ENCODE data around the gene NOP16. TPM values are rescaled to one million over a fixed set of nuclear protein-coding genes. Genes with fewer than 3 reads are reported as not detected.
A peak's percentile ranks its signal among the peaks of the same experiment; 100 is the strongest.

Gene NOP16
- total and polyA plus RNA-seq, 2 of the 13 experiments (the other 11 are each of a cell fraction or from before 2014, with no cell fraction given): 43.3 to 48.4 TPM

GRCh38 chr5:176389135-176390123, 1.0 kb upstream of the NOP16 start (continued):
- TF ChIP-seq STAG1 (CRISPR knock-in tag; IDR thresholded peaks at IDR 0.05): no peak
- no peak for TF ChIP-seq HNRNPL (IDR thresholded peaks at IDR 0.05; ENCODE audit: low read depth, low read length)
- TF ChIP-seq ZSCAN20 (CRISPR knock-in tag; IDR thresholded peaks at IDR 0.05; ENCODE audit: borderline replicate concordance): no peak
- no peak for TF ChIP-seq ZFP62 (CRISPR knock-in tag; IDR thresholded peaks at IDR 0.05)
- TF ChIP-seq, protein P1, sequence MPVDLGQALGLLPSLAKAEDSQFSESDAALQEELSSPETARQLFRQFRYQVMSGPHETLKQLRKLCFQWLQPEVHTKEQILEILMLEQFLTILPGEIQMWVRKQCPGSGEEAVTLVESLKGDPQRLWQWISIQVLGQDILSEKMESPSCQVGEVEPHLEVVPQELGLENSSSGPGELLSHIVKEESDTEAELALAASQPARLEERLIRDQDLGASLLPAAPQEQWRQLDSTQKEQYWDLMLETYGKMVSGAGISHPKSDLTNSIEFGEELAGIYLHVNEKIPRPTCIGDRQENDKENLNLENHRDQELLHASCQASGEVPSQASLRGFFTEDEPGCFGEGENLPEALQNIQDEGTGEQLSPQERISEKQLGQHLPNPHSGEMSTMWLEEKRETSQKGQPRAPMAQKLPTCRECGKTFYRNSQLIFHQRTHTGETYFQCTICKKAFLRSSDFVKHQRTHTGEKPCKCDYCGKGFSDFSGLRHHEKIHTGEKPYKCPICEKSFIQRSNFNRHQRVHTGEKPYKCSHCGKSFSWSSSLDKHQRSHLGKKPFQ (CRISPR knock-in tag; IDR thresholded peaks at IDR 0.05; ENCODE audit: insufficient replicate concordance): no peak
- peak; percentile 73; the same call in 1 of the 2 replicates for TF ChIP-seq PHF8 (CRISPR knock-in tag; IDR thresholded peaks at IDR 0.05)
- no peak for TF ChIP-seq ZNF577 (CRISPR knock-in tag; IDR thresholded peaks at IDR 0.05; ENCODE audit: borderline replicate concordance, low read depth)
- TF ChIP-seq MAFK (conservative IDR thresholded peaks at IDR 0.05 in 1 of 2, IDR thresholded peaks at IDR 0.05 in 1 of 2; ENCODE audit: low read length in 2 of 2): no peak
- no peak for TF ChIP-seq SRSF9 (IDR thresholded peaks at IDR 0.05; ENCODE audit: borderline replicate concordance, insufficient read depth, low read depth, low read length, poor library complexity, severe bottlenecking)
- no peak for TF ChIP-seq ZNF33A (CRISPR knock-in tag; IDR thresholded peaks at IDR 0.05; ENCODE audit: borderline replicate concordance)
- no peak for TF ChIP-seq SIN3B (IDR thresholded peaks at IDR 0.05; ENCODE audit: low read length)
- no peak for TF ChIP-seq SP1 (IDR thresholded peaks at IDR 0.05)
- no peak for TF ChIP-seq SP1 (CRISPR knock-in tag; IDR thresholded peaks at IDR 0.05)
- no peak for TF ChIP-seq SUZ12 (IDR thresholded peaks at IDR 0.05; ENCODE audit: low read depth, low read length)
- TF ChIP-seq ZNF496 (CRISPR knock-in tag; IDR thresholded peaks at IDR 0.05; ENCODE audit: insufficient replicate concordance): no peak
- no peak for TF ChIP-seq TBX3 (IDR thresholded peaks at IDR 0.05; ENCODE audit: borderline replicate concordance)
- no peak for TF ChIP-seq HDAC6 (IDR thresholded peaks at IDR 0.05; ENCODE audit: low read depth, low read length)
- TF ChIP-seq GPN1 (CRISPR knock-in tag; IDR thresholded peaks at IDR 0.05; ENCODE audit: borderline replicate concordance): no peak
- TF ChIP-seq ARID3A (IDR thresholded peaks at IDR 0.05; ENCODE audit: low read depth, low read length): 0 out of 2 replicates have a peak, but pooled peaks have one; percentile 4
- TF ChIP-seq PAWR (CRISPR knock-in tag; IDR thresholded peaks at IDR 0.05; ENCODE audit: borderline replicate concordance): no peak
- TF ChIP-seq JUND (CRISPR knock-in tag; IDR thresholded peaks at IDR 0.05): no peak
- peak; percentile 70 for TF ChIP-seq PHF20 (CRISPR knock-in tag; IDR thresholded peaks at IDR 0.05)
- TF ChIP-seq, protein P2, sequence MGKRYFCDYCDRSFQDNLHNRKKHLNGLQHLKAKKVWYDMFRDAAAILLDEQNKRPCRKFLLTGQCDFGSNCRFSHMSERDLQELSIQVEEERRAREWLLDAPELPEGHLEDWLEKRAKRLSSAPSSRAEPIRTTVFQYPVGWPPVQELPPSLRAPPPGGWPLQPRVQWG (CRISPR knock-in tag; IDR thresholded peaks at IDR 0.05; ENCODE audit: borderline replicate concordance, low read depth): no peak
- peak; percentile 50; the same call in 1 of the 2 replicates for TF ChIP-seq ZNF563 (CRISPR knock-in tag; IDR thresholded peaks at IDR 0.05)
- TF ChIP-seq KDM6A (CRISPR knock-in tag; IDR thresholded peaks at IDR 0.05; ENCODE audit: low read depth): no peak; the same call in 1 of the 2 replicates
- no peak for TF ChIP-seq KDM5B (CRISPR knock-in tag; IDR thresholded peaks at IDR 0.05; ENCODE audit: borderline replicate concordance)
- TF ChIP-seq GZF1 (CRISPR knock-in tag; IDR thresholded peaks at IDR 0.05): no peak; the same call in 1 of the 2 replicates
